Neural cell (in vitro differentiated cells): ENCODE data around the gene NRDC. TPM values are rescaled to one million over a fixed set of nuclear protein-coding genes. Genes with fewer than 3 reads are reported as not detected.

Experiments
- H2AFZ ChIP-seq: fragments of 200-600, 300-800 bp; sonication (generic), shearing (Covaris generic); 2 replicates; pipeline ENCODE4 v1.6.0; 2014; ENCODE audit warnings: low read depth, mild to moderate bottlenecking, antibody characterized with exemption, low read length, moderate library complexity
- H3F3A ChIP-seq: fragments of 200-600 bp; shearing (Covaris generic); 2 replicates; pipeline ENCODE4 v1.6.1; 2016; ENCODE audit warnings: mild to moderate bottlenecking, moderate library complexity, mixed read lengths, antibody characterized with exemption, low read length; ENCODE audit not compliant: insufficient read depth, poor library complexity, severe bottlenecking
- H3K27ac ChIP-seq: fragments of 200-600, 300-800 bp; sonication (generic), shearing (Covaris generic); 2 replicates; pipeline ENCODE4 v1.5.1; 2014; ENCODE audit warnings: mild to moderate bottlenecking, low read length, moderate library complexity
- H3K27me3 ChIP-seq: fragments of 300-800, 200-600 bp; sonication (generic), shearing (Covaris generic); 2 replicates; pipeline ENCODE4 v1.6.0; 2014; ENCODE audit warnings: mild to moderate bottlenecking, low read depth, low read length, moderate library complexity; ENCODE audit not compliant: insufficient read depth
- H3K36me3 ChIP-seq: fragments of 300-800, 200-600 bp; sonication (generic), shearing (Covaris generic); 2 replicates; pipeline ENCODE4 v1.5.1; 2014; ENCODE audit warnings: mild to moderate bottlenecking, antibody characterized with exemption, low read length, moderate library complexity; ENCODE audit not compliant: insufficient read depth
- H3K4me2 ChIP-seq: fragments of 300-800, 200-600 bp; sonication (generic), shearing (Covaris generic); 2 replicates; pipeline ENCODE4 v1.6.0; 2014; ENCODE audit warnings: mild to moderate bottlenecking, low read length
- H3K4me3 ChIP-seq: fragments of 300-800, 200-600 bp; sonication (generic), shearing (Covaris generic); 2 replicates; pipeline ENCODE4 v1.5.1; 2014; ENCODE audit warnings: mild to moderate bottlenecking, low read length, moderate library complexity
- H3K79me2 ChIP-seq: fragments of 200-600 bp; shearing (Covaris generic); replicated peaks from 2 replicates; pipeline ENCODE4 v1.6.0; 2014; ENCODE audit warnings: mild to moderate bottlenecking, low read length, moderate library complexity; ENCODE audit not compliant: insufficient read depth
- H3K9ac ChIP-seq: fragments of 300-800, 200-600 bp; sonication (generic), shearing (Covaris generic); 2 replicates; pipeline ENCODE4 v1.6.1; 2016; ENCODE audit warnings: mild to moderate bottlenecking, low read length, mixed read lengths
- H3K9me2 ChIP-seq: fragments of 200-600 bp; shearing (Covaris generic); 2 replicates; pipeline ENCODE4 v1.6.1; 2016; ENCODE audit warnings: mild to moderate bottlenecking, low read length, mixed read lengths; ENCODE audit not compliant: insufficient read depth
- H3K9me3 ChIP-seq: fragments of 200-600, 300-800 bp; sonication (generic), shearing (Covaris generic); 2 replicates; pipeline ENCODE4 v1.6.1; 2016; ENCODE audit warnings: mild to moderate bottlenecking, mixed run types, low read length, moderate library complexity, mixed read lengths
- H4K20me1 ChIP-seq: fragments of 200-600 bp; shearing (Covaris generic); 2 replicates; pipeline ENCODE4 v1.6.1; 2016; ENCODE audit warnings: mild to moderate bottlenecking, mixed run types; ENCODE audit not compliant: insufficient read depth
- EP300 ChIP-seq: fragments of 450-650 bp; conservative IDR thresholded peaks from 2 replicates; pipeline ENCODE4 v1.6.1; 2014; ENCODE audit warnings: antibody characterized with exemption, mild to moderate bottlenecking, moderate library complexity; ENCODE audit not compliant: poor library complexity, severe bottlenecking
- EZH2 ChIP-seq: fragments of 200-600, 300-800 bp; shearing (Covaris generic), sonication (generic); IDR thresholded peaks from 2 replicates; pipeline ENCODE4 v1.6.1; 2014; ENCODE audit warnings: antibody characterized with exemption, low read length, borderline replicate concordance, mild to moderate bottlenecking; ENCODE audit not compliant: insufficient read depth, poor library complexity, severe bottlenecking
- MXI1 ChIP-seq: fragments of 450-650 bp; conservative IDR thresholded peaks from 2 replicates; pipeline ENCODE4 v1.6.1; 2014; ENCODE audit warnings: antibody characterized with exemption, mild to moderate bottlenecking; ENCODE audit not compliant: poor library complexity, severe bottlenecking
- POLR2AphosphoS5 ChIP-seq: IDR thresholded peaks from 2 replicates; pipeline ENCODE4 v1.6.1; 2012
- RAD21 ChIP-seq: fragments of 450-650 bp; conservative IDR thresholded peaks from 2 replicates; pipeline ENCODE4 v1.6.1; 2014; ENCODE audit warnings: antibody characterized with exemption, mild to moderate bottlenecking, moderate library complexity
- SMC3 ChIP-seq: fragments of 450-650 bp; conservative IDR thresholded peaks from 2 replicates; pipeline ENCODE4 v1.6.1; 2014; ENCODE audit warnings: antibody characterized with exemption, mild to moderate bottlenecking, moderate library complexity; ENCODE audit not compliant: poor library complexity
- TAF1 ChIP-seq: IDR thresholded peaks from 2 replicates; pipeline ENCODE4 v1.6.1; 2012; ENCODE audit warnings: low read depth
- polyA plus RNA-seq: library from polyadenylated mRNA; depleted of rRNA; stranded (reverse); fragments of >200 nt; gene quantifications from 2 replicates; pipeline ENCODE4 v1.2.3, GENCODE V29; 2014
- TF ChIP-seq, protein P1 (sequence below): IDR thresholded peaks from 2 replicates; pipeline ENCODE4 v1.6.1; 2012; ENCODE audit warnings: borderline replicate concordance
- TF ChIP-seq, protein P2 (sequence below): fragments of 450-650 bp; IDR thresholded peaks from 2 replicates; pipeline ENCODE4 v1.5.1; 2014; ENCODE audit warnings: antibody characterized with exemption, mild to moderate bottlenecking, moderate library complexity; ENCODE audit not compliant: poor library complexity, severe bottlenecking

NRDC gene
- polyA plus RNA-seq, 1 donor from 2014 or later, result 114 TPM

DNA sequence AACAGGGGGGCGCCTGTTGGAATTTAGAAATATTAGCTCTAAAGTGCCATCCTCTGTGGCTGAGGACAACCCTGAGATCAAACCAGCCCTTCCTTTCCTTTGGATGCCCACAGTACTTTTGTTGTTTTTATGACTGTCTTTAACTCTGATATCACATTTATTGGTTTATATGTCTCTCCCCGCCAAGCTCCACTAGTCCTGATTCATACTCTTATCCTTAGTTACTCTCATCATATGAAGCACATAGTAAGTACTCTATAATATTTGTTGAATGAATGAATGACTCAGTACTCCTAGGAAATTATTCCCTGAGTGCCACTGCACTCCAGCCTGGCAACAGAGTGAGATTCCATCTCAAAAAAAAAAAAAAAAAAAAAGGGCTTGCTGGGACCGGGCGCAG, 22.6 kb upstream of the NRDC start:
- H3K27ac ChIP-seq, result no peak overlapping the region
- no peak overlapping the region for H2AFZ ChIP-seq
- H3K79me2 ChIP-seq, result no peaks in the 10 kb centered on the region
- no peaks in the 10 kb centered on the region for H3K9me3 ChIP-seq
- TF ChIP-seq TAF1 (no peak), EP300 (no peak), EZH2 (no peak), POLR2AphosphoS5 (no peak)
- no peak overlapping the region for H3K4me2 ChIP-seq
- H3F3A ChIP-seq, result no peaks in the 10 kb centered on the region
- H4K20me1 ChIP-seq, result no peaks in the 10 kb centered on the region
- H3K4me3 ChIP-seq, result no peak overlapping the region
- no peaks in the 10 kb centered on the region for H3K27me3 ChIP-seq
- H3K9ac ChIP-seq, result no peak overlapping the region
- H3K9me2 ChIP-seq, result no peaks in the 10 kb centered on the region
- H3K36me3 ChIP-seq, result no peaks in the 10 kb centered on the region

DNA sequence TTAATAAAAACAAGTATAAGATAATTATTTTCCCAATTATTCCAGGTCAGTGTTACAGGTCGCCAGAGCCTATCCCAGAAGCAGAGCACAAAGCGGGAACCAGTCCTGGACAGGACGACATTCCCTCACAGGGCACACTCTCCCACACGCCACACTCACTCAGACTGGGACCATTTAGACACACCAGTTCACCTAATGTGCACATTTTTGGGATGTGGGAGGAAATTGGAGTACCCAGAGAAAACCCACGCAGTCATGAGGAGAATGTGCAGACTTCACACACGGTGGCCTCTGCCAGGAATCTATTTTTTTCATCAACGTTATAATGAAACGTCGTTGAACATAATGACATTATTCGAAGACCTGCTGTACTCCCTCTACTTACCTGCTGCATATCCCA, 20.5 kb upstream of the NRDC start:
- Histone ChIP-seq H3K9me2 (no peaks in the 10 kb centered on the region), H2AFZ (no peak overlapping the region), H4K20me1 (no peaks in the 10 kb centered on the region), H3K27me3 (peaks cover 3% of the 10 kb centered on the region), H3K4me3 (no peak overlapping the region), H3K4me2 (no peak overlapping the region), H3K79me2 (no peaks in the 10 kb centered on the region), H3K27ac (no peak overlapping the region), H3F3A (no peaks in the 10 kb centered on the region), H3K9ac (no peak overlapping the region), H3K9me3 (no peaks in the 10 kb centered on the region), H3K36me3 (no peaks in the 10 kb centered on the region)
- no peak for TF ChIP-seq TAF1
- TF ChIP-seq, protein P1, sequence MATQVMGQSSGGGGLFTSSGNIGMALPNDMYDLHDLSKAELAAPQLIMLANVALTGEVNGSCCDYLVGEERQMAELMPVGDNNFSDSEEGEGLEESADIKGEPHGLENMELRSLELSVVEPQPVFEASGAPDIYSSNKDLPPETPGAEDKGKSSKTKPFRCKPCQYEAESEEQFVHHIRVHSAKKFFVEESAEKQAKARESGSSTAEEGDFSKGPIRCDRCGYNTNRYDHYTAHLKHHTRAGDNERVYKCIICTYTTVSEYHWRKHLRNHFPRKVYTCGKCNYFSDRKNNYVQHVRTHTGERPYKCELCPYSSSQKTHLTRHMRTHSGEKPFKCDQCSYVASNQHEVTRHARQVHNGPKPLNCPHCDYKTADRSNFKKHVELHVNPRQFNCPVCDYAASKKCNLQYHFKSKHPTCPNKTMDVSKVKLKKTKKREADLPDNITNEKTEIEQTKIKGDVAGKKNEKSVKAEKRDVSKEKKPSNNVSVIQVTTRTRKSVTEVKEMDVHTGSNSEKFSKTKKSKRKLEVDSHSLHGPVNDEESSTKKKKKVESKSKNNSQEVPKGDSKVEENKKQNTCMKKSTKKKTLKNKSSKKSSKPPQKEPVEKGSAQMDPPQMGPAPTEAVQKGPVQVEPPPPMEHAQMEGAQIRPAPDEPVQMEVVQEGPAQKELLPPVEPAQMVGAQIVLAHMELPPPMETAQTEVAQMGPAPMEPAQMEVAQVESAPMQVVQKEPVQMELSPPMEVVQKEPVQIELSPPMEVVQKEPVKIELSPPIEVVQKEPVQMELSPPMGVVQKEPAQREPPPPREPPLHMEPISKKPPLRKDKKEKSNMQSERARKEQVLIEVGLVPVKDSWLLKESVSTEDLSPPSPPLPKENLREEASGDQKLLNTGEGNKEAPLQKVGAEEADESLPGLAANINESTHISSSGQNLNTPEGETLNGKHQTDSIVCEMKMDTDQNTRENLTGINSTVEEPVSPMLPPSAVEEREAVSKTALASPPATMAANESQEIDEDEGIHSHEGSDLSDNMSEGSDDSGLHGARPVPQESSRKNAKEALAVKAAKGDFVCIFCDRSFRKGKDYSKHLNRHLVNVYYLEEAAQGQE, result no peak
- no peak for TF ChIP-seq EP300
- no peak for TF ChIP-seq SMC3
- no peak for TF ChIP-seq EZH2
- TF ChIP-seq RAD21, result no peak
- no peak for TF ChIP-seq POLR2AphosphoS5
- no peak for TF ChIP-seq MXI1
- TF ChIP-seq, protein P2, sequence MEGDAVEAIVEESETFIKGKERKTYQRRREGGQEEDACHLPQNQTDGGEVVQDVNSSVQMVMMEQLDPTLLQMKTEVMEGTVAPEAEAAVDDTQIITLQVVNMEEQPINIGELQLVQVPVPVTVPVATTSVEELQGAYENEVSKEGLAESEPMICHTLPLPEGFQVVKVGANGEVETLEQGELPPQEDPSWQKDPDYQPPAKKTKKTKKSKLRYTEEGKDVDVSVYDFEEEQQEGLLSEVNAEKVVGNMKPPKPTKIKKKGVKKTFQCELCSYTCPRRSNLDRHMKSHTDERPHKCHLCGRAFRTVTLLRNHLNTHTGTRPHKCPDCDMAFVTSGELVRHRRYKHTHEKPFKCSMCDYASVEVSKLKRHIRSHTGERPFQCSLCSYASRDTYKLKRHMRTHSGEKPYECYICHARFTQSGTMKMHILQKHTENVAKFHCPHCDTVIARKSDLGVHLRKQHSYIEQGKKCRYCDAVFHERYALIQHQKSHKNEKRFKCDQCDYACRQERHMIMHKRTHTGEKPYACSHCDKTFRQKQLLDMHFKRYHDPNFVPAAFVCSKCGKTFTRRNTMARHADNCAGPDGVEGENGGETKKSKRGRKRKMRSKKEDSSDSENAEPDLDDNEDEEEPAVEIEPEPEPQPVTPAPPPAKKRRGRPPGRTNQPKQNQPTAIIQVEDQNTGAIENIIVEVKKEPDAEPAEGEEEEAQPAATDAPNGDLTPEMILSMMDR, result no peak
